ENCODE results near the gene CASQ2. TPM values are rescaled to one million over a fixed set of nuclear protein-coding genes. Genes with fewer than 3 reads are reported as not detected.

Gene CASQ2
- total RNA-seq, 1 experiment from 2014 or later = not detected

DNA sequence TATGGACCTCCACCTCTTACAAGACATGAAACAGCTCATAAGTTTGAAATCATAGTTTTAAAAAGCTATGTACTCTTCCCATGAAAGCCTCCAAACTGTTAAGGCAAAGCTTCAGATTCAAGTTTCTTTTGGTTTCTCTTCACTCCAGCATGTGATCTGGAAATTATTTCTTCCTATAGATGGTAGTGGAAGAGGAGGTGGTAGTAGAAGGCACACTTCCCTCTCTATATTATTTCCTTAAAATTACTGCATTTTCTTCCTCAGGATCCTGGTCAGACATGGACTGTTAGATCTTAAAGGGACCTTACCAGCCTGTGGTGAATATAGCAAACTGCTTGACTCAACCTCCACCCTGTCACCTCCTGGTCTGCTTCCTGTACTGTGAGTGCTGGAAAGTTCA is 40.6 kb upstream of the CASQ2 start:
- no peaks in the 10 kb centered on the region for H3K9me2 ChIP-seq (ENCODE audit: insufficient read depth)
- POLR2A ChIA-PET = no interaction called here
- H3K9me3 ChIP-seq (ENCODE audit: control insufficient read depth in 1 of 2, insufficient read depth in 1 of 2, low read depth in 1 of 2, low read length in 2 of 2) = no peaks in the 10 kb centered on the region
- no peaks in the 10 kb centered on the region for H3K4me1 ChIP-seq (ENCODE audit: control insufficient read depth in 1 of 2, insufficient read depth in 2 of 2, low read length in 2 of 2)
- intact Hi-C loops (cut with micrococcal nuclease) = loop anchor here (5.0 kb wide), 1 partner anchor 323 kb away; no protein-coding TSS in a partner anchor
- no peaks in the 10 kb centered on the region for H4K20me1 ChIP-seq (ENCODE audit: insufficient read depth)
- RAD21 ChIA-PET (ENCODE audit: low non-redundant PET in 1 of 2, low total read pairs in 2 of 2, uncharacterized antibody in 2 of 2, unreplicated experiment in 2 of 2) = no interaction called here
- H3K79me2 ChIP-seq (ENCODE audit: insufficient read depth, low read length) = no peaks in the 10 kb centered on the region
- no peaks in the 10 kb centered on the region for H3K27me3 ChIP-seq (ENCODE audit: insufficient read depth, low read length)
- no peaks in the 10 kb centered on the region for H3K36me3 ChIP-seq (ENCODE audit: control insufficient read depth in 1 of 2, insufficient read depth in 2 of 2, low read length in 2 of 2)
- H2AFZ ChIP-seq (ENCODE audit: low read depth, low read length, poor library complexity, severe bottlenecking) = no peak overlapping the region
- no peak overlapping the region for H3K9ac ChIP-seq (ENCODE audit: low read length)
- DNase-seq (ENCODE audit: low read depth, low spot score) = no peak
- TF ChIP-seq REST (IDR thresholded peaks at IDR 0.05; ENCODE audit: low read depth) (no peak), SRF (IDR thresholded peaks at IDR 0.05; ENCODE audit: low read depth) (no peak), CBX3 (IDR thresholded peaks at IDR 0.05; ENCODE audit: low read depth) (no peak), SIN3A (IDR thresholded peaks at IDR 0.05; ENCODE audit: low read depth) (no peak), EGR1 (IDR thresholded peaks at IDR 0.05; ENCODE audit: low read depth) (no peak)
- H3K4me3 ChIP-seq (replicated peaks in 1 of 2; ENCODE audit: low read depth in 1 of 2, low read length in 2 of 2) = no peak overlapping the region
- BruUV-seq (replicated peaks) = no TSS peak
- CTCF ChIA-PET = interaction anchor here (0.7 to 1.2 kb wide), 4 partner anchors 26 to 330 kb away, joined by 3 to 4 read pairs (median 4); no protein-coding TSS in a partner anchor
- H3K4me2 ChIP-seq (ENCODE audit: low read length) = no peak overlapping the region
- H3K27ac ChIP-seq (ENCODE audit: low read depth, low read length) = no peak overlapping the region
- no peak for ATAC-seq

DNA sequence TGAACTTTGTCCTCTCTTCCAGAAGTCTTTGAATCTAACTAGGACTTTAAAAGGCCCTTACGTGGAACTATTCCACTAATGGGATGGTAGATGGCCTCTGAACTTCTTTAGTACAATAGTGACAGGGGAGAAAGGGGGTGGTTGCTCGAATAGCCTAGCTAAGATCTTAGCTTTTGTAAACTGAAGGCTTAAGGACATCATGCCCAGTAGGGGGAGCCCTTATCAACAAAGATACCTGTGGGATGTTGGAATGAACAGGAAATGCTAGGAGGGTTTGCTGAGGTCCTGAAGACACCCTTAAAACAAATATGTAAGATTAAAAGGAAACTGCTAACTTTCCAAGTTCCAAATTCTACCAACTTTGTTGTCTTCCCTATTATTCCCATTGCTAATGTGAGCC is 39.2 kb upstream of the CASQ2 start:
- Histone ChIP-seq H2AFZ (ENCODE audit: low read depth, low read length, poor library complexity, severe bottlenecking) (no peak overlapping the region), H4K20me1 (ENCODE audit: insufficient read depth) (no peaks in the 10 kb centered on the region), H3K9me2 (ENCODE audit: insufficient read depth) (no peaks in the 10 kb centered on the region), H3K36me3 (ENCODE audit: control insufficient read depth in 1 of 2, insufficient read depth in 2 of 2, low read length in 2 of 2) (no peaks in the 10 kb centered on the region), H3K79me2 (ENCODE audit: insufficient read depth, low read length) (no peaks in the 10 kb centered on the region), H3K27ac (ENCODE audit: low read depth, low read length) (no peak overlapping the region), H3K27me3 (ENCODE audit: insufficient read depth, low read length) (no peaks in the 10 kb centered on the region), H3K4me1 (ENCODE audit: control insufficient read depth in 1 of 2, insufficient read depth in 2 of 2, low read length in 2 of 2) (no peaks in the 10 kb centered on the region), H3K4me2 (ENCODE audit: low read length) (no peak overlapping the region), H3K4me3 (replicated peaks in 1 of 2; ENCODE audit: low read depth in 1 of 2, low read length in 2 of 2) (no peak overlapping the region), H3K9ac (ENCODE audit: low read length) (no peak overlapping the region), H3K9me3 (ENCODE audit: control insufficient read depth in 1 of 2, insufficient read depth in 1 of 2, low read depth in 1 of 2, low read length in 2 of 2) (no peaks in the 10 kb centered on the region)
- intact Hi-C loops (cut with micrococcal nuclease) = loop anchor here (1.0 to 5.0 kb wide), 2 partner anchors 174 to 325 kb away; no protein-coding TSS in a partner anchor
- no TSS peak for BruUV-seq (replicated peaks)
- TF ChIP-seq RAD21 (IDR thresholded peaks at IDR 0.05; ENCODE audit: low read depth) = peak; percentile 78
- TF ChIP-seq, protein P1, sequence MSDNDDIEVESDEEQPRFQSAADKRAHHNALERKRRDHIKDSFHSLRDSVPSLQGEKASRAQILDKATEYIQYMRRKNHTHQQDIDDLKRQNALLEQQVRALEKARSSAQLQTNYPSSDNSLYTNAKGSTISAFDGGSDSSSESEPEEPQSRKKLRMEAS (IDR thresholded peaks at IDR 0.05) = no peak
- TF ChIP-seq CTCF (IDR thresholded peaks at IDR 0.05 in 2 of 3, conservative IDR thresholded peaks at IDR 0.05 in 1 of 3; ENCODE audit: borderline replicate concordance in 1 of 3, insufficient read depth in 1 of 3, low read depth in 2 of 3, low read length in 2 of 3) = peak; percentile 68 to 82 (median 77); a peak in 5 of 6 replicates
- ChIA-PET RAD21 (ENCODE audit: low non-redundant PET in 1 of 2, low total read pairs in 2 of 2, uncharacterized antibody in 2 of 2, unreplicated experiment in 2 of 2) (interaction anchor here (0.6 to 1.0 kb wide), 4 partner anchors 43 to 174 kb away, joined by 3 to 4 read pairs (median 3); no protein-coding TSS in a partner anchor), POLR2A (interaction anchor here (0.9 kb wide), 1 partner anchor 170 kb away, joined by 3 read pairs; no protein-coding TSS in a partner anchor), CTCF (interaction anchor here (0.6 to 1.4 kb wide), 15 partner anchors 10 to 678 kb away, joined by 3 to 22 read pairs (median 4); no protein-coding TSS in a partner anchor)
- peak; percentile 78 for DNase-seq (ENCODE audit: low read depth, low spot score)
- ATAC-seq = peak; percentile 94
